Panc1 (cell line): ENCODE data around the gene CYTL1. TPM values are rescaled to one million over a fixed set of nuclear protein-coding genes. Genes with fewer than 3 reads are reported as not detected.

Experiments
- ATAC-seq: fragments of 200-7000 bp; cut with Tn5 transposase; 2 replicates; pipeline ENCODE4 v1.9.1; 2020; ENCODE audit warnings: mild to moderate bottlenecking, moderate library complexity
- BruUV-seq: library from RNA; stranded (reverse); fragments of 400-500 nt; replicated peaks from 2 replicates; lab custom pipeline; 2021; lab: Mats Ljungman, UMichigan
- CTCF ChIA-PET: fragments of 300-600 bp; sonication (Branson Sonifier 250); formaldehyde crosslinking; loops from one replicate; lab custom pipeline; 2022; ENCODE audit warnings: antibody characterized with exemption; lab: Charles Lee
- POLR2A ChIA-PET: fragments of 300-600 bp; sonication (Branson Sonifier 250); formaldehyde crosslinking; loops from one replicate; lab custom pipeline; 2022; ENCODE audit warnings: antibody characterized with exemption; lab: Charles Lee
- DNase-seq: peaks from one replicate; pipeline ENCODE4 v3.0.0-alpha.2; 2010; ENCODE audit warnings: low read depth, low spot score
- H3K27ac ChIP-seq: 2 replicates; pipeline ENCODE4 v1.5.1; 2011; ENCODE audit warnings: mild to moderate bottlenecking, low read length, inconsistent platforms
- H3K27me3 ChIP-seq: fragments of 200-500 bp; sonication (Bioruptor generic); 2 replicates; pipeline ENCODE4 v1.6.0; 2014; ENCODE audit warnings: low read length, inconsistent platforms; ENCODE audit not compliant: control insufficient read depth, insufficient read depth
- H3K36me3 ChIP-seq: fragments of 200-500 bp; sonication (Bioruptor generic); 2 replicates; pipeline ENCODE4 v1.5.1; 2014; ENCODE audit warnings: inconsistent platforms, mild to moderate bottlenecking, low read length, moderate library complexity; ENCODE audit not compliant: control insufficient read depth, insufficient read depth
- H3K4me1 ChIP-seq: 2 replicates; pipeline ENCODE4 v1.5.1; 2011; ENCODE audit warnings: inconsistent platforms, mild to moderate bottlenecking, low read length, moderate library complexity; ENCODE audit not compliant: control insufficient read depth, insufficient read depth
- H3K4me3 ChIP-seq, 2 experiments: 2 replicates each; pipeline ENCODE4 v1.5.1; 2011 to 2012; ENCODE audit warnings: low read depth in 2 of 2, low read length in 2 of 2, mild to moderate bottlenecking in 2 of 2, inconsistent platforms in 1 of 2, moderate library complexity in 1 of 2
- H3K9me3 ChIP-seq: fragments of 200-500 bp; sonication (Bioruptor generic); 2 replicates; pipeline ENCODE4 v1.5.1; 2014; ENCODE audit warnings: low read depth, mild to moderate bottlenecking, inconsistent platforms, low read length, moderate library complexity; ENCODE audit not compliant: control insufficient read depth, insufficient read depth
- POLR2AphosphoS5 ChIP-seq: IDR thresholded peaks from 2 replicates; pipeline ENCODE4 v1.6.1; 2012; ENCODE audit warnings: mild to moderate bottlenecking, low read depth, low read length, moderate library complexity
- SIN3A ChIP-seq: IDR thresholded peaks from 2 replicates; pipeline ENCODE4 v1.6.1; 2012; ENCODE audit warnings: low read depth, mild to moderate bottlenecking, low read length, moderate library complexity, borderline replicate concordance; ENCODE audit not compliant: insufficient read depth
- TCF7L2 ChIP-seq: IDR thresholded peaks from 2 replicates; pipeline ENCODE4 v1.6.1; 2011; ENCODE audit warnings: mild to moderate bottlenecking, low read depth, low read length, inconsistent platforms
- in situ Hi-C: cut with HindIII; loops from 2 replicates; pipeline ENCODE4 v1.10.0; 2016; ENCODE audit warnings: low sequenced_read_pairs, low pct_unique_long_range_greater_than_20kb
- intact Hi-C: fragments of 100-400 bp; cut with micrococcal nuclease; formaldehyde crosslinking; loops from one replicate; pipeline ENCODE4 v1.10.0; 2022; ENCODE audit not compliant: unreplicated experiment
- total RNA-seq: library from RNA; stranded (reverse); gene quantifications from one replicate; pipeline ENCODE4 v1.2.1, GENCODE V29; 2021; ENCODE audit not compliant: unreplicated experiment
- TF ChIP-seq, protein P1 (sequence below), 2 experiments: IDR thresholded peaks; 2 replicates each; pipeline ENCODE4 v1.6.1; 2011 to 2012; ENCODE audit warnings: low read depth in 2 of 2, control low read depth in 1 of 2, low read length in 1 of 2, mild to moderate bottlenecking in 1 of 2, moderate library complexity in 1 of 2; ENCODE audit not compliant: insufficient read depth in 1 of 2
- TF ChIP-seq, protein P2 (sequence below): fragments of 450-650 bp; IDR thresholded peaks from 2 replicates; pipeline ENCODE4 v1.5.1; 2017; ENCODE audit warnings: mild to moderate bottlenecking

Gene CYTL1
- total RNA-seq, 1 experiment from 2014 or later = not detected

DNA sequence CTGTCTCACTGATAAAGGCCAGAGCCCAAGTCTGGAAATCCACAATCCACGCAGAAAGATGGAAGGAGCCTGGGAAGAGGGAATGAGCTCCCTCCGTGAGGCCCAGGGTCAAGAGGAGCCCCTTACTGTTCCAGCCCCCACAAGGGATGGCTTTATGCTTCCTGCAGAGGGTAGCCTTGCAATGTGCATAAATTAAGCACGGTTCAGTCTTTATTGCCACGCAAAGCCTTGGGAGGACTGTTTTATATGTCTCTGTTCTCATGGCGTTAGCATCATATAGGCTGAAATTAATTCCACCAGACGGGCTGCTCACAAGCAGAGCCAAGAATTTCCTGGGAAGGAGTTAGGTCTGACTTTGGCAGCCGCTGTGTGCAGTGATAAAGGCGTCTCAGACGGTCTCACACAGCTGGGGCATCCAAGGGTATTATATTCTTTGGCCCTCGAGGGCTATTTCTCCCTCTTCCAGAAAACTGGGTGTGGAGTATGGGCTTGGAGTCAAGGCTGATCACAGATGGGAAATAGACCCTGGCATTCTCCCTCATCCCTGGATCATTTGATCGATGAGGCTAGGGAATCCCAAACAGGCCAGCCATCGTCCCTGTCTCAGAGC lies 38.5 kb downstream of the CYTL1 start:
- Histone ChIP-seq H3K4me3 (no peak overlapping the region), H3K4me1 (no peaks in the 10 kb centered on the region), H3K27ac (no peak overlapping the region), H3K9me3 (no peaks in the 10 kb centered on the region), H3K36me3 (no peaks in the 10 kb centered on the region), H3K27me3 (no peaks in the 10 kb centered on the region)
- TF ChIP-seq POLR2AphosphoS5 (no peak), SIN3A (no peak), TCF7L2 (no peak)
- TF ChIP-seq, protein P1, sequence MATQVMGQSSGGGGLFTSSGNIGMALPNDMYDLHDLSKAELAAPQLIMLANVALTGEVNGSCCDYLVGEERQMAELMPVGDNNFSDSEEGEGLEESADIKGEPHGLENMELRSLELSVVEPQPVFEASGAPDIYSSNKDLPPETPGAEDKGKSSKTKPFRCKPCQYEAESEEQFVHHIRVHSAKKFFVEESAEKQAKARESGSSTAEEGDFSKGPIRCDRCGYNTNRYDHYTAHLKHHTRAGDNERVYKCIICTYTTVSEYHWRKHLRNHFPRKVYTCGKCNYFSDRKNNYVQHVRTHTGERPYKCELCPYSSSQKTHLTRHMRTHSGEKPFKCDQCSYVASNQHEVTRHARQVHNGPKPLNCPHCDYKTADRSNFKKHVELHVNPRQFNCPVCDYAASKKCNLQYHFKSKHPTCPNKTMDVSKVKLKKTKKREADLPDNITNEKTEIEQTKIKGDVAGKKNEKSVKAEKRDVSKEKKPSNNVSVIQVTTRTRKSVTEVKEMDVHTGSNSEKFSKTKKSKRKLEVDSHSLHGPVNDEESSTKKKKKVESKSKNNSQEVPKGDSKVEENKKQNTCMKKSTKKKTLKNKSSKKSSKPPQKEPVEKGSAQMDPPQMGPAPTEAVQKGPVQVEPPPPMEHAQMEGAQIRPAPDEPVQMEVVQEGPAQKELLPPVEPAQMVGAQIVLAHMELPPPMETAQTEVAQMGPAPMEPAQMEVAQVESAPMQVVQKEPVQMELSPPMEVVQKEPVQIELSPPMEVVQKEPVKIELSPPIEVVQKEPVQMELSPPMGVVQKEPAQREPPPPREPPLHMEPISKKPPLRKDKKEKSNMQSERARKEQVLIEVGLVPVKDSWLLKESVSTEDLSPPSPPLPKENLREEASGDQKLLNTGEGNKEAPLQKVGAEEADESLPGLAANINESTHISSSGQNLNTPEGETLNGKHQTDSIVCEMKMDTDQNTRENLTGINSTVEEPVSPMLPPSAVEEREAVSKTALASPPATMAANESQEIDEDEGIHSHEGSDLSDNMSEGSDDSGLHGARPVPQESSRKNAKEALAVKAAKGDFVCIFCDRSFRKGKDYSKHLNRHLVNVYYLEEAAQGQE (IDR thresholded peaks at IDR 0.05; ENCODE audit: insufficient read depth in 1 of 2, low read depth in 2 of 2, low read length in 1 of 2) = no peak
- TF ChIP-seq, protein P2, sequence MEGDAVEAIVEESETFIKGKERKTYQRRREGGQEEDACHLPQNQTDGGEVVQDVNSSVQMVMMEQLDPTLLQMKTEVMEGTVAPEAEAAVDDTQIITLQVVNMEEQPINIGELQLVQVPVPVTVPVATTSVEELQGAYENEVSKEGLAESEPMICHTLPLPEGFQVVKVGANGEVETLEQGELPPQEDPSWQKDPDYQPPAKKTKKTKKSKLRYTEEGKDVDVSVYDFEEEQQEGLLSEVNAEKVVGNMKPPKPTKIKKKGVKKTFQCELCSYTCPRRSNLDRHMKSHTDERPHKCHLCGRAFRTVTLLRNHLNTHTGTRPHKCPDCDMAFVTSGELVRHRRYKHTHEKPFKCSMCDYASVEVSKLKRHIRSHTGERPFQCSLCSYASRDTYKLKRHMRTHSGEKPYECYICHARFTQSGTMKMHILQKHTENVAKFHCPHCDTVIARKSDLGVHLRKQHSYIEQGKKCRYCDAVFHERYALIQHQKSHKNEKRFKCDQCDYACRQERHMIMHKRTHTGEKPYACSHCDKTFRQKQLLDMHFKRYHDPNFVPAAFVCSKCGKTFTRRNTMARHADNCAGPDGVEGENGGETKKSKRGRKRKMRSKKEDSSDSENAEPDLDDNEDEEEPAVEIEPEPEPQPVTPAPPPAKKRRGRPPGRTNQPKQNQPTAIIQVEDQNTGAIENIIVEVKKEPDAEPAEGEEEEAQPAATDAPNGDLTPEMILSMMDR = no peak
- ChIA-PET CTCF (no interaction called here), POLR2A (no interaction called here)
- BruUV-seq = no TSS peak
- in situ Hi-C loops (no loop called here), intact Hi-C loops (no loop called here)
- no peak for DNase-seq
- no peak for ATAC-seq

DNA sequence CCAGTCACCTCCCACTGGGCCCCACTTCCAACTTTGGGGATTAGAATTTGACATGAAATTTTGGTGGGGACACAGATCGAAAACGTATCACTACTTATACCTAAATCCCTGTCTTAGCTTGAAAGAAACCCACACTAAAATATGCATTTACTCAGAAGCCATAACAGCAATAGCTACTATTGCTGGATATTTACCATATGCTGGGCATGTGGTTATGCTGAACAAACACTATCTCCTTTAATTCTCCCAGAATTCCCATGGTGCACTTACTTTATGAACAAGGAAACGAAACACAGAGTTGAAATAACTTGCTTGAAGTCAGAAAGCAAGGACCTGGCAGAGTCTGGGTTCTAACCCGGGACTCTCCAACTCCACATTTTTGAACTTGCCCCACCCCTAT lies 39.3 kb downstream of the CYTL1 start:
- Histone ChIP-seq H3K27me3 (no peaks in the 10 kb centered on the region), H3K36me3 (no peaks in the 10 kb centered on the region), H3K4me3 (no peak overlapping the region), H3K9me3 (no peaks in the 10 kb centered on the region), H3K27ac (no peak overlapping the region), H3K4me1 (no peaks in the 10 kb centered on the region)
- ATAC-seq = no peak
- in situ Hi-C loops (no loop called here), intact Hi-C loops (no loop called here)
- ChIA-PET POLR2A (no interaction called here), CTCF (no interaction called here)
- no peak for TF ChIP-seq POLR2AphosphoS5
- TF ChIP-seq TCF7L2 = no peak
- no peak for TF ChIP-seq SIN3A
- TF ChIP-seq, protein P1 (IDR thresholded peaks at IDR 0.05; ENCODE audit: insufficient read depth in 1 of 2, low read depth in 2 of 2, low read length in 1 of 2) = no peak
- TF ChIP-seq, protein P2 = no peak
- BruUV-seq = no TSS peak
- no peak for DNase-seq
